ENCODE measurements around the gene RHBG.

GRCh38 chr1:156417401-156418020, 48.5 kb downstream of the RHBG start:
- TF ChIP-seq CTCF (IDR thresholded peaks at IDR 0.05) (no peak), POLR2A (IDR thresholded peaks at IDR 0.05) (no peak), POLR2AphosphoS5 (IDR thresholded peaks at IDR 0.05) (no peak)

Measured in prostate gland (tissue), 2 donors.